Activated T-cell treated with anti-CD3 and anti-CD28 coated beads for 1 hour (primary cell): ENCODE results near the gene WRAP53.
A peak's percentile ranks its signal among the peaks of the same experiment; 100 is the strongest.
"Not testable (repeated sequence)": the region's sequence is repeated elsewhere in the genome, so short reads cannot be mapped to it uniquely, and the experiment has no call there.

Source experiments
- DNase-seq: peaks from one replicate; pipeline ENCODE4 v3.0.0-alpha.2; 2020; ENCODE audit warnings: low read depth

Gene WRAP53

GRCh38 chr17:7687908-7688807 is at the start of gene WRAP53:
Gene WRAP53, plus strand, starts transcription at chr17:7688477. Its CDS starts 172 bp downstream, at chr17:7688649.
- DNase-seq: peak; percentile 94

- DNase-seq: no peak
Observed at GRCh38 chr17:7640783-7641182, 47.5 kb upstream of the WRAP53 start.

- not testable (repeated sequence) for DNase-seq
Observed at GRCh38 chr17:7641635-7642034, 46.6 kb upstream of the WRAP53 start.

GRCh38 chr17:7644775-7645174 is 43.5 kb upstream of the WRAP53 start:
- no peak for DNase-seq

GRCh38 chr17:7646457-7646856 is 41.8 kb upstream of the WRAP53 start:
- no peak for DNase-seq

- no peak for DNase-seq
Observed at GRCh38 chr17:7647018-7647417, 41.3 kb upstream of the WRAP53 start.

- peak; percentile 61 for DNase-seq
Observed at GRCh38 chr17:7650509-7651096, 37.7 kb upstream of the WRAP53 start, which contains the start of gene ATP1B2. Gene ATP1B2, plus strand, starts transcription at chr17:7650926. Its CDS starts 593 bp downstream, at chr17:7651519.

- DNase-seq: no peak
Observed at GRCh38 chr17:7651097-7651664, 37.1 kb upstream of the WRAP53 start.

- DNase-seq: no peak
Observed at GRCh38 chr17:7651665-7652387, 36.5 kb upstream of the WRAP53 start.

- DNase-seq: no peak
Observed at GRCh38 chr17:7652388-7653356, 35.6 kb upstream of the WRAP53 start.

GRCh38 chr17:7654832-7655540 is 33.3 kb upstream of the WRAP53 start:
- DNase-seq: no peak

- no peak for DNase-seq
Observed at GRCh38 chr17:7655541-7655840, 32.8 kb upstream of the WRAP53 start.

GRCh38 chr17:7656958-7657609 is 31.2 kb upstream of the WRAP53 start:
- no peak for DNase-seq

- no peak for DNase-seq
Observed at GRCh38 chr17:7667656-7668406, 20.4 kb upstream of the WRAP53 start.

- no peak for DNase-seq
Observed at GRCh38 chr17:7668482-7668881, 19.8 kb upstream of the WRAP53 start.

GRCh38 chr17:7673239-7673638 is 15.0 kb upstream of the WRAP53 start:
- DNase-seq: no peak

GRCh38 chr17:7674934-7675333 is 13.3 kb upstream of the WRAP53 start:
- DNase-seq: no peak

- no peak for DNase-seq
Observed at GRCh38 chr17:7676533-7676932, 11.7 kb upstream of the WRAP53 start.

- no peak for DNase-seq
Observed at GRCh38 chr17:7677388-7678067, 10.7 kb upstream of the WRAP53 start.
